DMS 273 treated with DMSO at 0.1 percent for 48 hours (cell line): Measurements from ENCODE around the gene TOR3A.
"Not testable (repeated sequence)": the region's sequence is repeated elsewhere in the genome, so short reads cannot be mapped to it uniquely, and the experiment has no call there.

Source experiments
- DNase-seq: peaks from one replicate; lab custom pipeline; 2025; lab: John Stamatoyannopoulos, UW

Gene TOR3A

GRCh38 chr1:179107706-179108629 lies 26.1 kb downstream of the TOR3A start:
- no peak for DNase-seq

DNA sequence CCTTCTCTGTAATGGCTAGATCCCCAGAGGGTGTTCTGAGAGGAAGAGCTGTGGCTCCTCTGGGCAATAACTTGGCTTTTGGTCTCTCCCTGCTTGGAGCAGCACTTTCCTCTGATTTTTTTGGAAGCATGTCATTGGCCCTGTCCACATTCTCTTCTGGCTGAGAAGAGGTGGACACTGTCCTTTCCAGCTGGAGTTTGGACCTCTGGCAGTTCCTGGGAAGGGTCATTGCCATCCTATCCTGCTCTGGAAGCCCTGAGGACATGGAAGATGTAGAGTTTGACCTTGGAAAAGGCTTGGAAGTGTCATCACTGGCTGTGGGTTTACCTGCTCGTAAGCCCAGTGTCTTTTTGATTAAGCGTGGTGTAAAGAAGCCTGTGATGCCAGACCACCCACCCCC lies 26.8 kb downstream of the TOR3A start:
- no peak for DNase-seq

GRCh38 chr1:179115181-179115580 lies 33.3 kb downstream of the TOR3A start:
- no peak for DNase-seq

GRCh38 chr1:179119513-179119912 lies 37.6 kb downstream of the TOR3A start:
- DNase-seq: no peak

GRCh38 chr1:179120736-179121135 lies 38.9 kb downstream of the TOR3A start:
- DNase-seq: no peak

GRCh38 chr1:179121159-179121938 lies 39.5 kb downstream of the TOR3A start:
- DNase-seq: no peak

DNA sequence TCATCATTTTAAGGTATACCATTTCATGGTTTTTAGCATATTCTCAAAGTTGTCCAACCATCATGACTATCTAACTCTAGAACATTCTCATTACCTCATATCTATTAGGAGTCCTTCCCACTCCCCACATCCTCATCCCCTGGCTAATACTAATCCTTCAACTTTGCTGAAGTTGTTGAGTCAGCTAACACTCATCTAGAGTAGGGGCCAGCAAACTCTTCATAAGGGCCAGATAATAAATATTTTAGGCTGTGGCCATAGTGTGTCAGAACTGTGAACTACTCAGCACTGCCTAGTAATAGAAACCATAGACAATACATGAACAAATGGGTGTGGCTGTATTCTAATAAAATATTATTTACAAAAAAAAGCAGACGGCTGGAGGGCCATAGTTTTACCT lies 43.0 kb downstream of the TOR3A start:
- DNase-seq: no peak

- no peak for DNase-seq
Measured at GRCh38 chr1:179126338-179127060, 44.6 kb downstream of the TOR3A start.

DNA sequence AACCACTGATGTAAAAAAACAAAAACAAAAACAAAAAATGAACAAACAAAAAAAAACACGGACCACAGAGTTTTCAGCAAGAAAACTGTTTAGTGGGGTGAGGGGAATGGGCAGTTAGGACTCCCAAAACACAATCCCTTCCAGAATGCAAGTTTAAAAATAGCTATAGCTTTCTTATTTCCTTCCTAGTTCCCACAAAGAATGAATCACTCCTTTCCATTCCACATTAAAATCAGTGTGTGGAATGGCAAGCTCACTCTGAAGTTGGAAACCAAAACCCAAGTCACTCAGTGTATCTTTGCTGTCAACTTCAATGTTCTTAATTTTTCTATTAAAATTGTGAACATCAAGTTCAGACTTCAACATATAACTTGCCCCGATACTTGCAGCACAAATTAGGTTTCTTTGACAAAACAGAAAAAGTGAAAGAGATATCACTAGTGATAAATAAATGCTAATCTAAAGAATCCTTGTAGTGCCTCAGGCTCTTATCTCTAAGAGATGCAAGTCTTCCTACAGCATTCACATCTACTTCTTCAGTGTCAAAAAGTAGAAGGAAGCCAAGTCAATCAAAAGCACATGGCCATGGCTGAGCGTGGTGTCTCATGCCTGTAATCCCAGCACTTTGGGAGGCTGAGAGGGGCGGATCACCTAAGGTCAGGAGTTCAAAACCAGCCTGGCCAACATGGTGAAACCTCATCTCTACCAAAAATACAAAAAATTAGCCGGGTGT lies 45.5 kb downstream of the TOR3A start:
- DNase-seq: no peak

GRCh38 chr1:179128520-179128919 lies 46.6 kb downstream of the TOR3A start:
- DNase-seq: no peak

GRCh38 chr1:179129702-179130473 lies 48.0 kb downstream of the TOR3A start:
- DNase-seq: no peak

GRCh38 chr1:179135168-179135567 lies 53.3 kb downstream of the TOR3A start:
- not testable (repeated sequence) for DNase-seq

DNA sequence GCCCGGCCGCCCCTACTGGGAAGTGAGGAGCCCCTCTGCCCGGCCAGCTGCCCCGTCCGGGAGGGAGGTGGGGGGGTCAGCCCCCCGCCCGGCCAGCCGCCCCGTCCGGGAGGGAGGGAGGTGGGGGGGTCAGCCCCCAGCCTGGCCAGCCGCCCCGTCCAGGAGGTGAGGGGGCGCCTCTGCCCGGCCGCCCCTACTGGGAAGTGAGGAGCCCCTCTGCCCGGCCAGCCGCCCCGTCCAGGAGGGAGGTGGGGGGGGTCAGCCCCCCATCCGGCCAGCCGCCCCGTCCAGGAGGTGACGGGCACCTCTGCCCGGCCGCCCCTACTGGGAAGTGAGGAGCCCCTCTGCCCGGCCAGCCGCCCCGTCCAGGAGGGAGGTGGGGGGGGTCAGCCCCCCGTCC lies 53.8 kb downstream of the TOR3A start:
- DNase-seq: not testable (repeated sequence)

- DNase-seq: no peak
Measured at GRCh38 chr1:179137617-179138255, 55.9 kb downstream of the TOR3A start.

GRCh38 chr1:179138755-179139154 lies 56.9 kb downstream of the TOR3A start:
- DNase-seq: not testable (repeated sequence)

DNA sequence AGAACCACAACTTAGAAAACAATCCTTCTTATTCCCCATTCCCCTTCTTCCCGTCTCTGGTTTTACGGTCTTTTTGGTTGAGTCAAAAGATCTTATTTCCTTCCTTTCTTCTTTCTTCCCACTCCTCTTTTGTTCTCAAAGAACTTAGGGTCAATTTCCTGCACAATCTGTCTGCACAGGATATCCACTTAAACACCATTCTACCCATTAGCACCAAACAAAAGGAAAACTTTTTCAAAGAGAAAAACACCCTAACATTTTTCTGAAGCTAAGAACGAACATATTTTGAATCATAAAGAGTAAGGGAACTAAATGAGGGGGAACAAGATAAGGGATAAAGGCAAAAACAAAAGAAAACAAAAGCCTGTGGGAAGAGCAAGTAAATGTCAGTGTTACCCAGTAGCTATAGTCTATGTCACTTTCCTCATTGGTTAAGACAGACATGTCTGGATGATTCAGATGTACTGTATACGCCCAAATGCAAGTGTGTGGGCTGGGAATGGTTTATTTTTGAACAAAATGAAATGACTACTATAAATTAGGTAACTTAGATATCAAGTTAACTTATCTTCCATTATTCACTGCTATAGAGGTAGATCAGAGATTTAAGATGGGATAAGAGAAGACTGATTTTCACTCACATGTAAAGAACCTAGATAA lies 59.9 kb downstream of the TOR3A start:
- no peak for DNase-seq

DNA sequence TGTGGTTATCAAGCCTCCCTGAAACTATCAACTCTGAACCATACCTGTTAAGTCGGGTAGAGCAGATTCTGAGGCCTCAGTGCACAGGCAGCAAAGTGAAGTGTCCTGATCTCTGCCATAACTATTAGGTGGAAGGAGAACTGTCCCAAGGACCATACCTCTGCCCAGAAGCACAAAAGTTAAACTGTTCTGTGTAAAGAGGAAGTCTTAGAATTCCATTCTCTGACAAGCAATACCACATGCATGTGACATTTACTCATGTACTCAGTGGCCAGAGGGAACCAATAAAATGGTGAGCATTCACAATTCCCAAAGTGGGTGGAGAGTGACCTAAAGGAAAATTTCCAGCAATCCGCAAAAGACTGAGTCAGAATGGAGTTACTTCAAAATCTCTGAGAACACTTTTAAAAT lies 61.0 kb downstream of the TOR3A start:
- DNase-seq: no peak

- no peak for DNase-seq
Measured at GRCh38 chr1:179143322-179143721, 61.5 kb downstream of the TOR3A start.

GRCh38 chr1:179144626-179145025 lies 62.8 kb downstream of the TOR3A start:
- no peak for DNase-seq

DNA sequence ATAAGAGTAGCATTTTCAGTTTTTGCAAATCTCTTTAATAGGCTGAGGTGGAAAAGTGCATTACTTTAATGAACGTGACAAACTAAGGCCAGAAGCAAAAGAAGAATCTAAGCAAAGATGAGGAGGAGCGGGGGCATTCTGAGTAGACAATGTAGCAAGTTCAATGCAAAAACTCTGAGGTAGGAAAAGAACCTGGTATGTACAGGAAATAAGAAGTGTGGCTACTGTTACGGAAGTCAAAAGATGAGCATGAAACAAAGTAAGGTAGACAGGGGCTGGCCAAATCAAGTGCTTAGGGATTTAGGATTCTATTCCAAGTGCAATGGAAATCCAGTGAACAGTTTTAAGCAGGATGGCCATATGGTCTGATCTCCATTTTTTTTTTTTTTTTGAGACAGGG lies 63.7 kb downstream of the TOR3A start:
- no peak for DNase-seq
